HCT116 (cell line): ENCODE data around the gene CHRNA4. TPM values are rescaled to one million over a fixed set of nuclear protein-coding genes. Genes with fewer than 3 reads are reported as not detected.

Source experiments
- ATAC-seq: fragments of 200-7000 bp; cut with Tn5 transposase; 2 replicates; pipeline ENCODE4 v1.9.1; 2020; ENCODE audit warnings: mild to moderate bottlenecking, moderate library complexity
- BruUV-seq: library from RNA; stranded (reverse); fragments of 400-500 nt; replicated peaks from 2 replicates; lab custom pipeline; 2021; lab: Mats Ljungman, UMichigan
- CTCF ChIA-PET: fragments of 300-600 bp; sonication (Branson Sonifier 250); formaldehyde crosslinking; loops from one replicate; lab custom pipeline; 2021; ENCODE audit warnings: antibody characterized with exemption; lab: Charles Lee
- POLR2A ChIA-PET: fragments of 300-600, 350-600 bp; sonication (Branson Sonifier 250); formaldehyde crosslinking; loops from one replicate; lab custom pipeline; 2021; ENCODE audit warnings: antibody characterized with exemption; lab: Charles Lee
- RAD21 ChIA-PET, 2 experiments: fragments of 300-600 bp; sonication (Branson Sonifier 250); formaldehyde crosslinking; loops; one replicate each; lab custom pipeline; 2023; ENCODE audit warnings: low total read pairs in 2 of 2; ENCODE audit not compliant: uncharacterized antibody in 2 of 2, unreplicated experiment in 2 of 2, low non-redundant PET in 1 of 2; lab: Charles Lee
- DNase-seq: peaks from one replicate; pipeline ENCODE4 v3.0.0-alpha.2; 2010; ENCODE audit warnings: low read depth, low spot score
- H2AFZ ChIP-seq: fragments of 200-600 bp; shearing (Covaris generic), sonication (generic); 2 replicates; pipeline ENCODE4 v1.6.1; 2017; ENCODE audit warnings: low read depth, mixed run types, mixed read lengths, antibody characterized with exemption, low read length; ENCODE audit not compliant: poor library complexity, severe bottlenecking
- H3K27ac ChIP-seq: 2 replicates; pipeline ENCODE4 v1.5.1; 2012; ENCODE audit warnings: low read depth, low read length
- H3K27me3 ChIP-seq: fragments of 200-600 bp; sonication (generic); 2 replicates; pipeline ENCODE4 v1.6.1; 2016; ENCODE audit warnings: mixed run types, low read length, mixed read lengths; ENCODE audit not compliant: insufficient read depth
- H3K36me3 ChIP-seq, 2 experiments: fragments of 200-500 bp in 1 of 2; fragments of 200-600 bp in 1 of 2; sonication (Bioruptor generic) in 1 of 2; sonication (generic) in 1 of 2; 2 replicates each; pipeline versions ENCODE4 v1.5.1 to v1.6.1; 2014 to 2016; ENCODE audit warnings: low read length in 2 of 2, inconsistent platforms in 1 of 2, mixed read lengths in 1 of 2, mixed run types in 1 of 2; ENCODE audit not compliant: insufficient read depth in 2 of 2, control insufficient read depth in 1 of 2
- H3K4me1 ChIP-seq, 2 experiments: fragments of 200-600 bp in 1 of 2; sonication (generic) in 1 of 2; 2 replicates each; pipeline versions ENCODE4 v1.5.1 to v1.6.1; 2012 to 2017; ENCODE audit warnings: low read length in 2 of 2, inconsistent platforms in 1 of 2, mild to moderate bottlenecking in 1 of 2, mixed read lengths in 1 of 2, mixed run types in 1 of 2, moderate library complexity in 1 of 2; ENCODE audit not compliant: insufficient read depth in 2 of 2, control insufficient read depth in 1 of 2
- H3K4me2 ChIP-seq: fragments of 200-600 bp; sonication (generic); 2 replicates; pipeline ENCODE4 v1.6.1; 2017; ENCODE audit warnings: mixed run types, low read length, mixed read lengths
- H3K4me3 ChIP-seq, 2 experiments: fragments of 200-600 bp in 1 of 2; sonication (generic) in 1 of 2; replicated peaks in 1 of 2; 2 replicates each; pipeline ENCODE4 v1.5.1; 2011 to 2016; ENCODE audit warnings: low read length in 2 of 2, control low read depth in 1 of 2, low read depth in 1 of 2, mild to moderate bottlenecking in 1 of 2, mixed read lengths in 1 of 2, mixed run types in 1 of 2
- H3K79me2 ChIP-seq: fragments of 200-600 bp; sonication (generic); 2 replicates; pipeline ENCODE4 v1.6.1; 2017; ENCODE audit warnings: mild to moderate bottlenecking, mixed run types, low read length, moderate library complexity, mixed read lengths; ENCODE audit not compliant: insufficient read depth
- H3K9ac ChIP-seq: fragments of 200-600 bp; sonication (generic); 2 replicates; pipeline ENCODE4 v1.6.1; 2016; ENCODE audit warnings: low read length, mixed read lengths
- H3K9me2 ChIP-seq: fragments of 200-600 bp; sonication (generic), shearing (Covaris generic); 2 replicates; pipeline ENCODE4 v1.6.1; 2017; ENCODE audit warnings: mixed run types, mild to moderate bottlenecking, moderate library complexity; ENCODE audit not compliant: insufficient read depth
- H3K9me3 ChIP-seq, 2 experiments: fragments of 200-500 bp in 1 of 2; fragments of 200-600 bp in 1 of 2; sonication (Bioruptor generic) in 1 of 2; sonication (generic) in 1 of 2; 2 replicates each; pipeline ENCODE4 v1.6.1; 2014 to 2017; ENCODE audit warnings: low read length in 2 of 2, mixed read lengths in 2 of 2, inconsistent platforms in 1 of 2, low read depth in 1 of 2, mild to moderate bottlenecking in 1 of 2, mixed run types in 1 of 2, moderate library complexity in 1 of 2; ENCODE audit not compliant: control insufficient read depth in 1 of 2, insufficient read depth in 1 of 2
- H4K20me1 ChIP-seq: fragments of 200-600 bp; sonication (generic), shearing (Covaris generic); 2 replicates; pipeline ENCODE4 v1.6.1; 2017; ENCODE audit warnings: mixed run types, mild to moderate bottlenecking, moderate library complexity; ENCODE audit not compliant: insufficient read depth
- CBX3 ChIP-seq: IDR thresholded peaks from 2 replicates; pipeline ENCODE4 v1.6.1; 2012; ENCODE audit warnings: low read depth
- CEBPB ChIP-seq: IDR thresholded peaks from 2 replicates; pipeline ENCODE4 v1.6.1; 2012; ENCODE audit warnings: low read depth
- CTCF ChIP-seq, 3 experiments: fragments of 200-600 bp in 1 of 3; sonication (generic) in 1 of 3; IDR thresholded peaks in 2 of 3; conservative IDR thresholded peaks in 1 of 3; 2 replicates each; pipeline ENCODE4 v1.5.1; 2012 to 2017; ENCODE audit warnings: low read depth in 2 of 3, low read length in 2 of 3, antibody characterized with exemption in 1 of 3, borderline replicate concordance in 1 of 3, control low read depth in 1 of 3, mild to moderate bottlenecking in 1 of 3, mixed read lengths in 1 of 3, mixed run types in 1 of 3, moderate library complexity in 1 of 3; ENCODE audit not compliant: insufficient read depth in 1 of 3
- EZH2 ChIP-seq: fragments of 200-600 bp; sonication (generic); IDR thresholded peaks from 2 replicates; pipeline ENCODE4 v1.6.1; 2017; ENCODE audit warnings: antibody characterized with exemption, mixed run types
- EZH2phosphoT487 ChIP-seq: fragments of 200-600 bp; IDR thresholded peaks from 2 replicates; pipeline ENCODE4 v1.6.1; 2018; ENCODE audit warnings: antibody characterized with exemption, borderline replicate concordance
- FOSL1 ChIP-seq: IDR thresholded peaks from 2 replicates; pipeline ENCODE4 v1.6.1; 2012; ENCODE audit warnings: low read depth
- JUND ChIP-seq: IDR thresholded peaks from 2 replicates; pipeline ENCODE4 v1.6.1; 2012
- POLR2A ChIP-seq: IDR thresholded peaks from 2 replicates; pipeline ENCODE4 v1.7.0; 2011; ENCODE audit warnings: borderline replicate concordance; ENCODE audit not compliant: insufficient read depth, insufficient read length; ENCODE audit errors: extremely low read depth
- POLR2AphosphoS5 ChIP-seq: IDR thresholded peaks from 2 replicates; pipeline ENCODE4 v1.6.1; 2011; ENCODE audit warnings: mild to moderate bottlenecking, low read depth, low read length, moderate library complexity
- RAD21 ChIP-seq: IDR thresholded peaks from 2 replicates; pipeline ENCODE4 v1.6.1; 2012; ENCODE audit warnings: low read depth, mild to moderate bottlenecking
- REST ChIP-seq: IDR thresholded peaks from 2 replicates; pipeline ENCODE4 v1.6.1; 2012; ENCODE audit warnings: low read depth
- SIN3A ChIP-seq: IDR thresholded peaks from 2 replicates; pipeline ENCODE4 v1.6.1; 2012; ENCODE audit warnings: low read depth
- SRF ChIP-seq: IDR thresholded peaks from 2 replicates; pipeline ENCODE4 v1.6.1; 2012; ENCODE audit warnings: low read depth
- TCF7L2 ChIP-seq: IDR thresholded peaks from 2 replicates; pipeline ENCODE4 v1.7.0; 2011; ENCODE audit warnings: borderline replicate concordance, inconsistent platforms; ENCODE audit not compliant: insufficient read depth, insufficient read length; ENCODE audit errors: extremely low read depth
- YY1 ChIP-seq: IDR thresholded peaks from 2 replicates; pipeline ENCODE4 v1.6.1; 2011; ENCODE audit warnings: low read length, low read depth, moderate library complexity, mild to moderate bottlenecking; ENCODE audit not compliant: insufficient replicate concordance; ENCODE audit errors: extremely low read depth
- ZBTB33 ChIP-seq: IDR thresholded peaks from 2 replicates; pipeline ENCODE4 v1.6.1; 2011; ENCODE audit warnings: mild to moderate bottlenecking, low read length, moderate library complexity; ENCODE audit not compliant: insufficient replicate concordance; ENCODE audit errors: extremely low read depth
- ZFX ChIP-seq: fragments of 450-650 bp; IDR thresholded peaks from 2 replicates; pipeline ENCODE4 v1.6.1; 2017
- intact Hi-C: fragments of 100-400 bp; cut with micrococcal nuclease; formaldehyde crosslinking; loops from 2 replicates; pipeline ENCODE4 v1.10.0; 2022
- total RNA-seq: library from RNA; stranded (reverse); gene quantifications from one replicate; pipeline ENCODE4 v1.2.1, GENCODE V29; 2021; ENCODE audit not compliant: unreplicated experiment

Gene CHRNA4
- total RNA-seq, 1 experiment from 2014 or later, result not detected

- no peaks in the 10 kb centered on the region for H3K4me1 ChIP-seq
- DNase-seq (no peak), ATAC-seq (no peak)
- RAD21 ChIA-PET, result no interaction called here
- no peak overlapping the region for H3K9ac ChIP-seq
- H4K20me1 ChIP-seq, result no peaks in the 10 kb centered on the region
- H3K27me3 ChIP-seq, result no peaks in the 10 kb centered on the region
- no peak overlapping the region for H3K4me2 ChIP-seq
- H3K9me2 ChIP-seq, result no peaks in the 10 kb centered on the region
- POLR2A ChIA-PET, result no interaction called here
- no peaks in the 10 kb centered on the region for H3K36me3 ChIP-seq
- H2AFZ ChIP-seq, result no peak overlapping the region
- intact Hi-C loops, result no loop called here
- BruUV-seq, result no TSS peak
- no peak overlapping the region for H3K4me3 ChIP-seq
- no peak overlapping the region; the same call in 1 of the 2 replicates for H3K27ac ChIP-seq
- no peaks in the 10 kb centered on the region for H3K79me2 ChIP-seq
- TF ChIP-seq FOSL1, result no peak
- no peak for TF ChIP-seq POLR2AphosphoS5
- TF ChIP-seq CBX3, result no peak
- TF ChIP-seq EZH2phosphoT487, result no peak
- no peak for TF ChIP-seq YY1
- no peak for TF ChIP-seq EZH2
- TF ChIP-seq REST, result no peak
- TF ChIP-seq SRF, result no peak
- no peak for TF ChIP-seq RAD21
- TF ChIP-seq POLR2A, result no peak
- no peak for TF ChIP-seq SIN3A
- no peak for TF ChIP-seq CEBPB
- TF ChIP-seq JUND, result no peak
- TF ChIP-seq CTCF (IDR thresholded peaks at IDR 0.05 in 2 of 3, conservative IDR thresholded peaks at IDR 0.05 in 1 of 3; ENCODE audit: borderline replicate concordance in 1 of 3, insufficient read depth in 1 of 3, low read depth in 2 of 3, low read length in 2 of 3), result no peak
- no peak for TF ChIP-seq ZFX
- no peak for TF ChIP-seq ZBTB33
- TF ChIP-seq TCF7L2, result no peak
- CTCF ChIA-PET, result no interaction called here
- no peaks in the 10 kb centered on the region for H3K9me3 ChIP-seq
These were observed 3.9 kb downstream of the CHRNA4 start for GRCh38 chr20:63356931-63357879.
